MM.1S (cell line): ENCODE data around the gene PARD6B.

ENCODE experiments used
- DNase-seq: peaks from one replicate; pipeline ENCODE4 v3.0.0-alpha.2; 2015
- H2AFZ ChIP-seq: fragments of 300-600 bp; sonication (generic); 2 replicates; pipeline ENCODE4 v1.6.0; 2016; ENCODE audit warnings: antibody characterized with exemption, low read length
- H3F3A ChIP-seq: fragments of 300-600 bp; sonication (generic); 2 replicates; pipeline ENCODE4 v1.6.1; 2016; ENCODE audit warnings: mild to moderate bottlenecking, antibody characterized with exemption, low read length, moderate library complexity, mixed read lengths; ENCODE audit not compliant: insufficient read depth
- H3K27ac ChIP-seq: fragments of 300-600 bp; sonication (generic); 2 replicates; pipeline ENCODE4 v1.5.1; 2016; ENCODE audit warnings: mild to moderate bottlenecking, low read length
- H3K27me3 ChIP-seq: fragments of 300-600 bp; sonication (generic); replicated peaks from 2 replicates; pipeline ENCODE4 v1.6.0; 2016; ENCODE audit warnings: low read length; ENCODE audit not compliant: insufficient read depth
- H3K36me3 ChIP-seq: fragments of 300-600 bp; sonication (generic); replicated peaks from 2 replicates; pipeline ENCODE4 v1.6.1; 2016; ENCODE audit warnings: mild to moderate bottlenecking, low read length, mixed read lengths; ENCODE audit not compliant: insufficient read depth
- H3K4me1 ChIP-seq: fragments of 300-600 bp; sonication (generic); 2 replicates; pipeline ENCODE4 v1.6.1; 2016; ENCODE audit warnings: low read length, mixed read lengths
- H3K4me2 ChIP-seq: fragments of 300-600 bp; sonication (generic); 2 replicates; pipeline ENCODE4 v1.6.0; 2016; ENCODE audit warnings: low read depth, low read length
- H3K4me3 ChIP-seq: fragments of 300-600 bp; sonication (generic); 2 replicates; pipeline ENCODE4 v1.5.1; 2016; ENCODE audit warnings: low read length, mixed read lengths
- H3K79me2 ChIP-seq: fragments of 300-600 bp; sonication (generic); 2 replicates; pipeline ENCODE4 v1.6.1; 2016; ENCODE audit warnings: mixed run types, low read length, mixed read lengths
- H3K9ac ChIP-seq: fragments of 300-600 bp; sonication (generic); 2 replicates; pipeline ENCODE4 v1.6.1; 2016; ENCODE audit warnings: low read length, mixed read lengths
- H3K9me2 ChIP-seq: fragments of 300-600 bp; sonication (generic); replicated peaks from 2 replicates; pipeline ENCODE4 v1.6.1; 2016; ENCODE audit warnings: mild to moderate bottlenecking, low read length, mixed read lengths; ENCODE audit not compliant: insufficient read depth
- H3K9me3 ChIP-seq: fragments of 300-600 bp; sonication (generic); replicated peaks from 2 replicates; pipeline ENCODE4 v1.6.1; 2016; ENCODE audit warnings: mild to moderate bottlenecking, low read length, mixed read lengths; ENCODE audit not compliant: insufficient read depth
- H4K20me1 ChIP-seq: fragments of 300-600 bp; sonication (generic); 2 replicates; pipeline ENCODE4 v1.6.1; 2016; ENCODE audit warnings: mild to moderate bottlenecking, low read length, moderate library complexity, mixed read lengths; ENCODE audit not compliant: insufficient read depth
- EZH2 ChIP-seq: fragments of 300-600 bp; sonication (generic); optimal IDR thresholded peaks from 2 replicates; pipeline ENCODE3; 2017; ENCODE audit warnings: low read depth, mild to moderate bottlenecking, antibody characterized with exemption, low read length, mixed read lengths
- EZH2phosphoT487 ChIP-seq: fragments of 300-600 bp; sonication (generic); IDR thresholded peaks from 2 replicates; pipeline ENCODE4 v1.6.1; 2018; ENCODE audit warnings: antibody characterized with exemption, low read length
- TF ChIP-seq, protein P1 (sequence below): fragments of 300-600 bp; sonication (generic); IDR thresholded peaks from 2 replicates; pipeline ENCODE4 v1.5.1; 2016; ENCODE audit warnings: antibody characterized with exemption, low read length, mixed read lengths

The PARD6B gene

DNA sequence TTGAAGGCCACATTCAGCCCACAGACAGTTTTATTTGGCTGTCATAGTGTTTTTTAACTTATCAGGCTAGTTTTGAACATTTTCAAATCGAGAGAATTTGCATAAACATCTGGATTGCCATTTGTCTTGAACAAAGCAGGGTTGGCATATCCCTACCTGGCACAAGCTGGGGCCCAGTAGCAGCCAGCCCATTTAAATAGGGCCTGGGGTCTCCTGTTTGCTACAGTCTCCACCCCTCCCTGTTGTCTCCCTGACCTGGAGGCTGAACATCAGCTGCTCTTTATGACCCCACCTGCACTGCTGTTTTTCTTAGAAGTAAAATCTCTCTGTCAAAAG is 73.9 kb downstream of the PARD6B start:
- H3F3A ChIP-seq: no peaks in the 10 kb centered on the region
- no peak overlapping the region for H3K27ac ChIP-seq
- H3K9me2 ChIP-seq: no peaks in the 10 kb centered on the region
- H2AFZ ChIP-seq: no peak overlapping the region
- no peak overlapping the region for H3K4me3 ChIP-seq
- H3K36me3 ChIP-seq: no peaks in the 10 kb centered on the region
- H3K27me3 ChIP-seq: no peaks in the 10 kb centered on the region
- no peaks in the 10 kb centered on the region for H4K20me1 ChIP-seq
- no peaks in the 10 kb centered on the region for H3K9me3 ChIP-seq
- TF ChIP-seq, protein P1, sequence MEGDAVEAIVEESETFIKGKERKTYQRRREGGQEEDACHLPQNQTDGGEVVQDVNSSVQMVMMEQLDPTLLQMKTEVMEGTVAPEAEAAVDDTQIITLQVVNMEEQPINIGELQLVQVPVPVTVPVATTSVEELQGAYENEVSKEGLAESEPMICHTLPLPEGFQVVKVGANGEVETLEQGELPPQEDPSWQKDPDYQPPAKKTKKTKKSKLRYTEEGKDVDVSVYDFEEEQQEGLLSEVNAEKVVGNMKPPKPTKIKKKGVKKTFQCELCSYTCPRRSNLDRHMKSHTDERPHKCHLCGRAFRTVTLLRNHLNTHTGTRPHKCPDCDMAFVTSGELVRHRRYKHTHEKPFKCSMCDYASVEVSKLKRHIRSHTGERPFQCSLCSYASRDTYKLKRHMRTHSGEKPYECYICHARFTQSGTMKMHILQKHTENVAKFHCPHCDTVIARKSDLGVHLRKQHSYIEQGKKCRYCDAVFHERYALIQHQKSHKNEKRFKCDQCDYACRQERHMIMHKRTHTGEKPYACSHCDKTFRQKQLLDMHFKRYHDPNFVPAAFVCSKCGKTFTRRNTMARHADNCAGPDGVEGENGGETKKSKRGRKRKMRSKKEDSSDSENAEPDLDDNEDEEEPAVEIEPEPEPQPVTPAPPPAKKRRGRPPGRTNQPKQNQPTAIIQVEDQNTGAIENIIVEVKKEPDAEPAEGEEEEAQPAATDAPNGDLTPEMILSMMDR: no peak
- TF ChIP-seq EZH2: no peak
- no peak for TF ChIP-seq EZH2phosphoT487
- H3K79me2 ChIP-seq: no peaks in the 10 kb centered on the region
- DNase-seq: no peak
- H3K9ac ChIP-seq: no peak overlapping the region
- H3K4me1 ChIP-seq: no peaks in the 10 kb centered on the region
- no peak overlapping the region for H3K4me2 ChIP-seq

DNA sequence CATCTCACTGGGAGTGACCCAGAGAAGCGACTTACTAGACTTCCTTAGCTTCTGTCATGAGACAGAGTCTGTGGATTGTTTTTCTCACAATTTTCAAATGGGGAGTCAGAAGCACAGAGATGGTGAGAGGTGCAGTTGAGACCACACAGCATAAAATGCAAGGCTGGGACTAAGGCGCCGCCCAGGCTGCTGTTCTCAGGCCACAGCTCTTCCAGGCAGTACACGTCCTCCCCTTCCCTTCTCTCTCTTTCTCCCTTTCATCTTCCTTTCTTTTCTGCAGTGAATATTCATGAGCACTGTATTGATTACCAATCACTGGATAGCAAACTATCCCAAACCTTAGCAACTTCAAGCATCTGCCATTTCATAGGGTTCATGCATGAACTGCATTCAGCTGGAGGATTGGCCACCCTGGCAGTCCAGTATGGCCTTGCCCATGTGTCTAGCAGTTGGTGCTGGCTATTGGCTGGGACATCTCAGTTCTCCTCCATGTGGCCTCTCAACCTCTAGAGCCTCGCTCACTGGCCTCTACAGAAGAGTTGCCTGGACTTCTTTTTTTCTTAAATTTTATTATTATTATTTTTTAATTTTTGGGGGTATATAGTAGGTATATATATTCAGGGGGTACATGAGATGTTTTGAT is 74.9 kb downstream of the PARD6B start:
- H3K9ac ChIP-seq: no peak overlapping the region
- H3K36me3 ChIP-seq: no peaks in the 10 kb centered on the region
- no peaks in the 10 kb centered on the region for H3K79me2 ChIP-seq
- H3K9me2 ChIP-seq: no peaks in the 10 kb centered on the region
- no peaks in the 10 kb centered on the region for H4K20me1 ChIP-seq
- H2AFZ ChIP-seq: no peak overlapping the region
- H3F3A ChIP-seq: no peaks in the 10 kb centered on the region
- H3K4me1 ChIP-seq: no peaks in the 10 kb centered on the region
- H3K9me3 ChIP-seq: no peaks in the 10 kb centered on the region
- no peak overlapping the region for H3K4me3 ChIP-seq
- no peak for TF ChIP-seq EZH2
- no peak for TF ChIP-seq EZH2phosphoT487
- TF ChIP-seq, protein P1: no peak
- no peak for DNase-seq
- H3K27ac ChIP-seq: no peak overlapping the region
- no peaks in the 10 kb centered on the region for H3K27me3 ChIP-seq
- H3K4me2 ChIP-seq: no peak overlapping the region
